Endodermal cell (in vitro differentiated cells): ENCODE results near the gene SGCD. TPM values are rescaled to one million over a fixed set of nuclear protein-coding genes. Genes with fewer than 3 reads are reported as not detected.

Experiments
- DNase-seq: peaks from one replicate; pipeline ENCODE4 v3.0.0-alpha.2; 2017
- H3K27ac ChIP-seq: 2 replicates; pipeline ENCODE4 v1.5.1; 2013; ENCODE audit warnings: mild to moderate bottlenecking, low read depth, low read length, moderate library complexity
- H3K27me3 ChIP-seq: 2 replicates; pipeline ENCODE4 v1.6.1; 2013; ENCODE audit warnings: mild to moderate bottlenecking, low read length, moderate library complexity; ENCODE audit not compliant: insufficient read depth, control insufficient read depth, poor library complexity, severe bottlenecking
- H3K36me3 ChIP-seq: 2 replicates; pipeline ENCODE4 v1.7.0; 2013; ENCODE audit warnings: mild to moderate bottlenecking, low read length, moderate library complexity; ENCODE audit not compliant: control insufficient read depth, insufficient read depth
- H3K4me1 ChIP-seq: one replicate; pipeline ENCODE4 v1.7.0; 2013; ENCODE audit warnings: low read length; ENCODE audit not compliant: control insufficient read depth, insufficient read depth
- H3K4me3 ChIP-seq: 2 replicates; pipeline ENCODE4 v1.5.1; 2013; ENCODE audit warnings: mild to moderate bottlenecking, low read length, moderate library complexity
- H3K9ac ChIP-seq: 2 replicates; pipeline ENCODE4 v1.6.1; 2013; ENCODE audit warnings: mild to moderate bottlenecking, low read length, moderate library complexity; ENCODE audit not compliant: poor library complexity, severe bottlenecking; ENCODE audit errors: extremely low read depth
- H3K9me3 ChIP-seq: 2 replicates; pipeline ENCODE4 v1.6.1; 2013; ENCODE audit warnings: mild to moderate bottlenecking, low read length, moderate library complexity; ENCODE audit not compliant: control insufficient read depth
- H3K27ac Mint-ChIP-seq: 2 replicates; pipeline ENCODE4 v1.8.0; 2020; ENCODE audit warnings: mixed read lengths
- H3K27me3 Mint-ChIP-seq: 2 replicates; pipeline ENCODE4 v1.8.0; 2021; ENCODE audit warnings: mild to moderate bottlenecking, mixed read lengths; ENCODE audit not compliant: insufficient read depth
- H3K36me3 Mint-ChIP-seq: 2 replicates; pipeline ENCODE4 v1.8.0; 2020; ENCODE audit warnings: low read depth, mixed read lengths
- H3K4me1 Mint-ChIP-seq: 2 replicates; pipeline ENCODE4 v1.8.0; 2020; ENCODE audit warnings: mixed read lengths
- H3K4me3 Mint-ChIP-seq: 2 replicates; pipeline ENCODE4 v1.8.0; 2020; ENCODE audit warnings: mild to moderate bottlenecking, moderate library complexity, mixed read lengths
- H3K9me3 Mint-ChIP-seq: 2 replicates; pipeline ENCODE4 v1.8.0; 2020; ENCODE audit warnings: mild to moderate bottlenecking, mixed read lengths
- WGBS, 2 experiments: methylation state at CpG; one replicate each; pipeline versions ENCODE4 v1.1.5 to v1.1.7; 2013; ENCODE audit warnings: missing lambda C conversion rate in 2 of 2, mixed read lengths in 1 of 2; ENCODE audit not compliant: insufficient coverage in 1 of 2, insufficient read length in 1 of 2; 5-methylcytosine and 5-hydroxymethylcytosine counted together
- total RNA-seq, 2 donors: library from RNA; stranded (reverse); fragmentation: NEBNext Ultra II Directional in 1 of 2; extraction: Animal tissue kit (Norgen Biotek cat#: 25700) in 1 of 2; gene quantifications; 2 replicates in 1 of 2; 3 replicates in 1 of 2; pipeline ENCODE4 v1.2.1, GENCODE V29; 2021
- TF ChIP-seq, protein P1 (sequence below): fragments of 200-600 bp; sonication (generic); conservative IDR thresholded peaks from 2 replicates; pipeline ENCODE4 v1.5.0; 2021; ENCODE audit warnings: antibody characterized with exemption, mild to moderate bottlenecking

Gene SGCD
- total RNA-seq, 2 donors from 2014 or later: 0.04 to 0.42 TPM

DNA sequence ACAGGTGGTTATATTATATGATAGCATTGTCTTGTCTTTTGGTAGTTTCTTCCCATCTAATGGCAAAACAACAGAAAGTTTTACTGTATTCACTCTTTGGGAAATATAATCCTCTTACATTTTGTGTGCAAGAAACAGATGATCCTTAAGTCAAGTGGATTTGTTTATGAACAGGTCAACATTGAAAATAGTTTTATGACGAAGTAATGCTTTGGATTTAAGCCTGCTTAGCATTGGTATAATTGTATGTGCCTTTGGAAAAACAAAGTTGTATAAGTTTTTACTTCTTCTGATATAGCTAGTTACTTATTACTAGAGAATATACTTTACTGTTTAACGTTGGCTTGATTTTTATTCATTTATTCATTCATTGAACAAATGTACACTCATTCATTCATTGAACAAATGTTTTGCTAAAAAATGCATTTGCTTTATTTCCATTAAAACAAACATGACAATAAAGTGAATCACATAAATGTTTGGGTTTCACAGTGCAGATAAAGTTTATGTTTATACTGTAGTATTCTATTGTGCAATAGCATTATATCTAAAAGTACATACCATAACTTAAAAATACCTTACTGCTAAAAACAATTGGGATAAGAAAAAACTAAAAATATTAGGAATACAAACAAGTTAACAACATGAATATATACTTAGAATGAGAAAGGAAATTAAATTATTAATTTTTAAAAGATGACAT is 12.3 kb downstream of the SGCD start:
- Mint-ChIP-seq H3K27ac (no peak overlapping the region), H3K36me3 (no peaks in the 10 kb centered on the region), H3K4me3 (no peak overlapping the region), H3K27me3 (no peaks in the 10 kb centered on the region), H3K4me1 (no peaks in the 10 kb centered on the region), H3K9me3 (no peaks in the 10 kb centered on the region)
- Histone ChIP-seq H3K9ac (no peak overlapping the region), H3K4me3 (no peak overlapping the region), H3K36me3 (no peaks in the 10 kb centered on the region), H3K27ac (no peak overlapping the region), H3K4me1 (no peaks in the 10 kb centered on the region), H3K27me3 (no peaks in the 10 kb centered on the region), H3K9me3 (no peaks in the 10 kb centered on the region)
- TF ChIP-seq, protein P1, sequence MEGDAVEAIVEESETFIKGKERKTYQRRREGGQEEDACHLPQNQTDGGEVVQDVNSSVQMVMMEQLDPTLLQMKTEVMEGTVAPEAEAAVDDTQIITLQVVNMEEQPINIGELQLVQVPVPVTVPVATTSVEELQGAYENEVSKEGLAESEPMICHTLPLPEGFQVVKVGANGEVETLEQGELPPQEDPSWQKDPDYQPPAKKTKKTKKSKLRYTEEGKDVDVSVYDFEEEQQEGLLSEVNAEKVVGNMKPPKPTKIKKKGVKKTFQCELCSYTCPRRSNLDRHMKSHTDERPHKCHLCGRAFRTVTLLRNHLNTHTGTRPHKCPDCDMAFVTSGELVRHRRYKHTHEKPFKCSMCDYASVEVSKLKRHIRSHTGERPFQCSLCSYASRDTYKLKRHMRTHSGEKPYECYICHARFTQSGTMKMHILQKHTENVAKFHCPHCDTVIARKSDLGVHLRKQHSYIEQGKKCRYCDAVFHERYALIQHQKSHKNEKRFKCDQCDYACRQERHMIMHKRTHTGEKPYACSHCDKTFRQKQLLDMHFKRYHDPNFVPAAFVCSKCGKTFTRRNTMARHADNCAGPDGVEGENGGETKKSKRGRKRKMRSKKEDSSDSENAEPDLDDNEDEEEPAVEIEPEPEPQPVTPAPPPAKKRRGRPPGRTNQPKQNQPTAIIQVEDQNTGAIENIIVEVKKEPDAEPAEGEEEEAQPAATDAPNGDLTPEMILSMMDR: no peak
- DNase-seq: no peak
- 89 to 98% methylated on average over 1 to 2 of the region's 2 CpGs for WGBS, 2 experiments

DNA sequence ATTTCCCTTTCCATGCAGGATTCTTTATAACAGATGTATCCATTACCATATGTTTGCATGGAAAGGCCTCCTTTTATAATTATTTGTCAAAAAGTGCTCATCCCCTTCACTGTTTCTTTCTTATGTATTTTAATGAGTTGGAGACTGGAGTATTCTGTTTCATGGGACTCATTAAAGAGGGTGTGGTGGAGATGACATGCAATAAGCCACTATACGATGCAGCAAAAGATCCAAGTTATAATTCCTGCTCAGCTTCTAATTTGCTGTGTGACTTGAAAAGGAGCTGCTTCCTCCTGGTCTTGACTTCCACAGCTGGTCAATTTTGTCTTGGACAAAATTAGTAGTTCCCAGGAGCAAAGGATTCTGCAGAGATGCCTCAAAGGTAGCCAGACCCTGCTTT is 13.9 kb downstream of the SGCD start:
- no peaks in the 10 kb centered on the region for H3K9me3 Mint-ChIP-seq
- Histone ChIP-seq H3K27ac (no peak overlapping the region), H3K4me3 (no peak overlapping the region), H3K27me3 (no peaks in the 10 kb centered on the region), H3K4me1 (no peaks in the 10 kb centered on the region), H3K9me3 (no peaks in the 10 kb centered on the region), H3K36me3 (no peaks in the 10 kb centered on the region), H3K9ac (no peak overlapping the region)
- H3K4me3 Mint-ChIP-seq: no peak overlapping the region
- TF ChIP-seq, protein P1: no peak
- no peaks in the 10 kb centered on the region for H3K27me3 Mint-ChIP-seq
- no peak for DNase-seq
- 100% methylated on average over 1 of the region's 1 CpG for WGBS, 2 experiments
- no peak overlapping the region for H3K27ac Mint-ChIP-seq
- no peaks in the 10 kb centered on the region for H3K36me3 Mint-ChIP-seq
- H3K4me1 Mint-ChIP-seq: no peaks in the 10 kb centered on the region

DNA sequence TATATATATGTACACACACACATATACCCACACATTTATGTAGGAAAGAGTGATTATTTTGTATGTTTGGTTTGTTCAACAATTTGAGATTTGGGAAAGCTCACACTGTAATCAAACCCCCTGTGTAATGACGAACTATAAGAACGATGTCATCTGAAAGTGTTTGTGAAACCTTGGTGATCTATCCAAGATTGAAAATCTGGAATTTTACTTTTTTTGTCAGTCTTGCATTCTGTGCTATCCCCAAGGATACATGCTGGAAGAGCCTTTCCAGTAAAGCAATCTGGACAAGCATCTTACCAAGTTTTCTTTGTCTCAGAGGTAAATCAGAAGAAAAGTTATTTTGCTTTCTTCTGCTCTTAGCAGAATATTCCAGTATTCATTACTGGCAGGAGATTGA is 23.3 kb downstream of the SGCD start:
- H3K36me3 ChIP-seq: no peaks in the 10 kb centered on the region
- H3K4me3 Mint-ChIP-seq: no peak overlapping the region
- no peaks in the 10 kb centered on the region for H3K9me3 ChIP-seq
- no peaks in the 10 kb centered on the region for H3K27me3 ChIP-seq
- DNase-seq: no peak
- H3K27ac ChIP-seq: no peak overlapping the region
- no peak overlapping the region for H3K4me3 ChIP-seq
- 82 to 84% methylated on average over 2 of the region's 2 CpGs for WGBS, 2 experiments
- H3K27ac Mint-ChIP-seq: no peak overlapping the region
- H3K4me1 Mint-ChIP-seq: no peaks in the 10 kb centered on the region
- H3K9me3 Mint-ChIP-seq: no peaks in the 10 kb centered on the region
- no peaks in the 10 kb centered on the region for H3K27me3 Mint-ChIP-seq
- H3K36me3 Mint-ChIP-seq: no peaks in the 10 kb centered on the region
- no peaks in the 10 kb centered on the region for H3K4me1 ChIP-seq
- TF ChIP-seq, protein P1: no peak
- no peak overlapping the region for H3K9ac ChIP-seq
